Skeletal muscle satellite cell (primary cell): ENCODE results near the gene PFKFB3.
"Not testable (repeated sequence)": the region's sequence is repeated elsewhere in the genome, so short reads cannot be mapped to it uniquely, and the experiment has no call there.

Experiments
- H3K27me3 ChIP-seq: 2 replicates; pipeline ENCODE4 v1.7.0; 2013; ENCODE audit warnings: low read length; ENCODE audit not compliant: control insufficient read depth, insufficient read depth
- H3K36me3 ChIP-seq: 2 replicates; pipeline ENCODE4 v1.7.0; 2013; ENCODE audit warnings: mild to moderate bottlenecking, control low read depth, low read length; ENCODE audit not compliant: insufficient read depth
- H3K4me1 ChIP-seq: 2 replicates; pipeline ENCODE4 v1.7.0; 2013; ENCODE audit warnings: low read length; ENCODE audit not compliant: control insufficient read depth, insufficient read depth
- H3K4me2 ChIP-seq: 2 replicates; pipeline ENCODE4 v1.7.0; 2013; ENCODE audit warnings: mild to moderate bottlenecking, low read length
- H3K4me3 ChIP-seq: 2 replicates; pipeline ENCODE4 v1.7.0; 2013; ENCODE audit warnings: low read length
- H3K9ac ChIP-seq: 2 replicates; pipeline ENCODE4 v1.7.0; 2013; ENCODE audit warnings: mild to moderate bottlenecking, low read depth, low read length, moderate library complexity
- H3K9me3 ChIP-seq: replicated peaks from 2 replicates; pipeline ENCODE4 v1.7.0; 2013; ENCODE audit warnings: mild to moderate bottlenecking, control low read depth, low read length

The PFKFB3 gene

DNA sequence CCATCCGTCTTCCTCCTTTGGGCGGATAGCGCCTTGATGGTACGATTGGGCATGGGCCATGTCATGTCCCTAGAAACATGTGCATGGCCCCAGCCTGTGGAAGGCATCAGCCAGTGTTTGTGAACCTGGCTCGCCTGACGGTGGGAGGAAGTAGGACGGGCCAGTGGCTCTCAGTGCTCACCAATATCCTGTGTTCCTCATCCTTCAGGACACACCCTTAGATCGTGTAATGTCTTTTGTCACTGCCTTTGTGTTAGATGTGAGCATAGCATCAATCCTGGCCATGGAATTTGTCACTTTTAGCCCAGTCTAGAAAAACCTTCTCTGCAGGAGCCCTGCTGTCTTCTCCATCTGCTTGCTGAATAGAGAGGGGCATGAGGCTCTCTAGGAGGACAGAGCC is 77.6 kb downstream of the PFKFB3 start:
- Histone ChIP-seq H3K36me3 (no peaks in the 10 kb centered on the region), H3K9ac (no peak overlapping the region), H3K4me1 (peaks cover 15% of the 10 kb centered on the region), H3K9me3 (no peaks in the 10 kb centered on the region), H3K27me3 (no peaks in the 10 kb centered on the region), H3K4me2 (no peak overlapping the region), H3K4me3 (no peak overlapping the region)

DNA sequence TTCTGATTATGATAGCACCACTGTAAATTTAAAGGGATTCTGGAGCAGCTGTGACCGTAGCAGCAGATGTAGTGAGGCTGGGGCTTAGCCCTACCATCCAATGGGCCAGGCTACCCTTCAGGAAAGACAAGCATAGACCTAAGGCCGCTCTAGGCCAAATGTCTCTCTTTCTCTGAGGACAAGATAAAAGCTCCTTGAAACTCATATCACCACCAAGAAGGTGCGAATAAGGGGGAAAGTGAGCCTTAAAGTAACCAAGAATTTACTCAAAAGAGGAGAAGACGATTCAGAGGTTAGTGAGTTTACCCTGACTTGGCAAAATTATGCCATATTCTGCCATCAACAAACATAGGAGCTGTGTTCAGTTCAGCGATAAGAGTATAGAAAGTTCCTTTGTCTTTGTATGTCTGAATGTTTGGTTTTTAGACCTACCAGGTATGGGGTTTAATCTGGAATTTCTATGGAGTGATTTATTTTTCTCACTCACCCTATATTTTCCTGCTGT is 79.8 kb downstream of the PFKFB3 start:
- Histone ChIP-seq H3K4me2 (no peak overlapping the region), H3K4me1 (peaks cover 9% of the 10 kb centered on the region), H3K36me3 (no peaks in the 10 kb centered on the region), H3K9me3 (no peaks in the 10 kb centered on the region), H3K27me3 (no peaks in the 10 kb centered on the region), H3K4me3 (no peak overlapping the region), H3K9ac (no peak overlapping the region)

DNA sequence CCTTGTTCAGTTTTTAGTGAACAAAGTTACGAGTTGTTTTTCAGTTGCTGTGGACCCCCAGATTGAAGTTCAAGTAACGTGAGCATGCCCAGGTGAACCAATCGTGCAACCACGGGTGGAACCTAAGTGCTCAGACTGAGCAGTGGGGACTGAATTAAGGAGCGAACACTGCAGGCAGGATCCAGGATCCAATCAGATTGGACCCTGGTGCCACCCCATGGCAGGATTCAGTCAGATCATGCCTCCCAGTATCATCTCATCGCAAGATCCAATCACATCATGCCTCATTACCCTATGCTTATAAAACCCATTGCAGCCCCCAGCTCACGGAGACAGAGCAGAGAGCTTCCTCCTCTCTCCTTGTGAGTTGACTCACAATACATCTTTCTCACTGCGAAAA is 80.9 kb downstream of the PFKFB3 start:
- Histone ChIP-seq H3K4me1 (peaks cover 9% of the 10 kb centered on the region), H3K9ac (no peak overlapping the region), H3K36me3 (no peaks in the 10 kb centered on the region), H3K4me3 (no peak overlapping the region), H3K4me2 (no peak overlapping the region), H3K27me3 (no peaks in the 10 kb centered on the region), H3K9me3 (no peaks in the 10 kb centered on the region)

GRCh38 chr10:6290621-6291020 is 87.9 kb downstream of the PFKFB3 start:
- not testable (repeated sequence) for H3K4me2 ChIP-seq, H3K4me1 ChIP-seq, H3K9ac ChIP-seq

DNA sequence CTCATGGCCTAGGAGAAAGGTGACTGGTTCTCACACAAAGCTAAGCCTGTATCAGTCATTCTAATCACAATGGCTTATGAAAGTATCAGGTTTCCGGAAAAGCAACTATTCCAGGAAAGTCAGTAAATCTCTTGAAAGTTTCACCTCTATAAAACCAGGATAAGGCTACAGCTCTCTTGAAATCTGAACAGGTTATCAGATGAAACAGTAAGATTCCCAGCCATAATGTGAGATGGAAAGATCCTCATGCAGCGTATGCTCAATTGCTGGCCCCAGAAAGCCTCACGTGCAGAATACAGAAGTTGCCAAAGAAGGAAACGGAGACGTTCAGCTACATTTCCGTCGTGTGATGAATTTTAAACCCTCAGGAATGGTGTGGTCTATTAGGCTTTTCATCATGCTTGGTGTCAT is 90.0 kb downstream of the PFKFB3 start:
- Histone ChIP-seq H3K36me3 (no peaks in the 10 kb centered on the region), H3K27me3 (no peaks in the 10 kb centered on the region), H3K9ac (no peak overlapping the region), H3K4me1 (peaks cover 1% of the 10 kb centered on the region), H3K4me3 (no peak overlapping the region), H3K4me2 (no peak overlapping the region), H3K9me3 (no peaks in the 10 kb centered on the region)

More at GRCh38 chr10:6290621-6291020, 87.9 kb downstream of the PFKFB3 start:
- not testable (repeated sequence) for H3K27me3 ChIP-seq, H3K36me3 ChIP-seq, H3K4me3 ChIP-seq, H3K9me3 ChIP-seq

DNA sequence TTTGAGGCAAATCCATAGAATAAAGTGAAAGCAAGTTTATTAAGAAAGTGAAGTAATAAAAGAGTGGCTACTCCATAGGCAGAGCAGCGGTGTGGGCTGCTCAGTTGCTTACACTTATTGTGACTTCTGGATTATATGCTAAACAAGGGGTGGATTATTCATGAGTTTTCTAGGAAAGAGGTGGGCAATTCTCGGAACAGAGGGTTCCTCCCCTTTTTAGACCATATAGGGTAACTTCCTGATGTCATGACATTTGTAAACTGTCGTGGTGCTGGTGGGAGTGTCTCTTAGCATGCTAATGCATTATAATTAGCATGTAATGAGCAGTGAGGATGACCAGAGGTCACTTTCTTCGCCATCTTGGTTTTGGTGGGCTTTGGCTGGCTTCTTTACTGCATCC is 93.7 kb downstream of the PFKFB3 start:
- not testable (repeated sequence) for H3K9me3 ChIP-seq, H3K9ac ChIP-seq, H3K4me3 ChIP-seq, H3K4me2 ChIP-seq, H3K27me3 ChIP-seq, H3K36me3 ChIP-seq
- peaks cover 14% of the 10 kb centered on the region for H3K4me1 ChIP-seq

GRCh38 chr10:6296828-6297251 is 94.1 kb downstream of the PFKFB3 start:
- no peaks in the 10 kb centered on the region for H3K36me3 ChIP-seq
- no peaks in the 10 kb centered on the region for H3K9me3 ChIP-seq
- H3K9ac ChIP-seq, result no peak overlapping the region
- H3K4me3 ChIP-seq, result no peak overlapping the region
- no peaks in the 10 kb centered on the region for H3K27me3 ChIP-seq
- peaks cover 14% of the 10 kb centered on the region for H3K4me1 ChIP-seq
- no peak overlapping the region for H3K4me2 ChIP-seq

- Histone ChIP-seq H3K9me3 (no peaks in the 10 kb centered on the region), H3K4me1 (peaks cover 14% of the 10 kb centered on the region), H3K27me3 (no peaks in the 10 kb centered on the region), H3K36me3 (no peaks in the 10 kb centered on the region), H3K4me3 (no peak overlapping the region), H3K4me2 (no peak overlapping the region), H3K9ac (no peak overlapping the region)
Observed at GRCh38 chr10:6297522-6297921, 94.8 kb downstream of the PFKFB3 start.

- no peaks in the 10 kb centered on the region for H3K27me3 ChIP-seq
- no peak overlapping the region for H3K4me3 ChIP-seq
- H3K9ac ChIP-seq, result no peak overlapping the region
- H3K9me3 ChIP-seq, result no peaks in the 10 kb centered on the region
- no peaks in the 10 kb centered on the region for H3K36me3 ChIP-seq
- H3K4me2 ChIP-seq, result no peak overlapping the region
- peaks cover 14% of the 10 kb centered on the region for H3K4me1 ChIP-seq
Observed at GRCh38 chr10:6297951-6298381, 95.2 kb downstream of the PFKFB3 start.

DNA sequence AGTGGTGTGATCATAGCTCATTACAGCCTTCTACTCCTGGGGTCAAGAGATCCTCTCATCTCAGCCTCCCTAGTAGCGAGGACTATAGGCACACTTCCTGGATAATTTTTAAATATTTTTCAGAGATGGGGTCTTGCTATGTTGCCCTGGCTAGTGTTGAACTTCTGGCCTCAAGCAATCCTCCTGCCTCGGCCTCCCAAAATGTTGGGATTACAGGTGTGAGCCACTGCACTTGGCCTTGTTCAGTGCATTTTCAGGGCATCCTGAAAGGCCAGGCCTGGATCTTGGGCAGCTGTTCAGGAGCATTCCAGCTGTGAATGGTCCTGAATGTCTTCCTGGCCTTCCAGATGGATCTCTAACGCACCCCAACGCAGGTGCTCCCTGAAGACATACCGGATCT is 95.7 kb downstream of the PFKFB3 start:
- no peaks in the 10 kb centered on the region for H3K36me3 ChIP-seq
- H3K9ac ChIP-seq, result no peak overlapping the region
- no peak overlapping the region for H3K4me3 ChIP-seq
- H3K27me3 ChIP-seq, result no peaks in the 10 kb centered on the region
- H3K4me1 ChIP-seq, result peaks cover 14% of the 10 kb centered on the region
- H3K4me2 ChIP-seq, result no peak overlapping the region
- H3K9me3 ChIP-seq, result no peaks in the 10 kb centered on the region

DNA sequence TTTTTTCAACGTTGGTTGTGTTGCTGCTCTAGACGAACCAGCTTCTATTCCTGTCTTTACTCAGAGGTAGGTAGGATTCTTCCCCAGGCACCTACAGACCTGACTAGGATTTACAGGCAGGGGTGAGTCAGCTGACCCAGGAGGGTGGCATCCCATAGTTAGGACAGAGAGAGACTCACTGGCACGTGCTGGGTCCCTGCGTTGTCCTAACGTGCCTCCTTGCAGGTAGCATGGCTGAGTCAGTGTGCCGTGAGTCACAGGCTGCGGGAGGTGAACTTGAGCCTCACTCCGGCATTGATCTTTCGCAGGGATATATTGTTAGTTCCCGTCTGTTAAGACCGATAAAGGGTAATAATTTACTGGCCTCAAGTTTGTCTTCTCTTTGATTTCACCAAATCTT is 96.5 kb downstream of the PFKFB3 start:
- Histone ChIP-seq H3K4me2 (no peak overlapping the region), H3K4me3 (no peak overlapping the region), H3K9ac (no peak overlapping the region), H3K9me3 (no peaks in the 10 kb centered on the region), H3K4me1 (peaks cover 14% of the 10 kb centered on the region), H3K27me3 (no peaks in the 10 kb centered on the region), H3K36me3 (no peaks in the 10 kb centered on the region)

DNA sequence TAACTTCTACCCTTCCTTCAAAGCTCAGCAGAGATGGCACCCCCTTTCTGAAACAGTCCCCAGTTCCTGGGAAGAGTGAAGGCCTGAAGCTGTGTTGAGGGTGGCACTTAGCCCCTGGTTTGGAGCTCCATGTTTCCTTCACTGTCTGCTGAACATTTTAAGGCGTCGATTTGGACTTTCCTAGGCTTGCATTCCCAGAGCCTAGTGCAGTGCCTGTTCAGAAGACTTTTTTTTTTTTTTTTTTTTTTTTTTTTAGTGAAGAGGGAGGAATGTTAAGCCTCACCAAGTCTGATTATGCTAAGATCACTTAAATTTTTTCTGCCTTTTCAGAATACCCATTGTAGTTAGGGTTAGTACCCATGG is 97.0 kb downstream of the PFKFB3 start:
- Histone ChIP-seq H3K4me2 (no peak overlapping the region), H3K9ac (no peak overlapping the region), H3K4me3 (no peak overlapping the region), H3K9me3 (no peaks in the 10 kb centered on the region), H3K27me3 (no peaks in the 10 kb centered on the region), H3K4me1 (peaks cover 14% of the 10 kb centered on the region), H3K36me3 (no peaks in the 10 kb centered on the region)
